Kidney epithelial cell (primary cell): ENCODE data around the gene ZDHHC12. TPM values are rescaled to one million over a fixed set of nuclear protein-coding genes. Genes with fewer than 3 reads are reported as not detected.
"Not testable (repeated sequence)": the region's sequence is repeated elsewhere in the genome, so short reads cannot be mapped to it uniquely, and the experiment has no call there.

ENCODE experiments used
- DNase-seq: peaks from one replicate; pipeline ENCODE4 v3.0.0-alpha.2; 2010; ENCODE audit warnings: low read depth
- H3K27me3 ChIP-seq: 2 replicates; pipeline ENCODE4 v1.6.0; 2011; ENCODE audit warnings: low read length; ENCODE audit not compliant: control insufficient read depth, insufficient read depth
- H3K36me3 ChIP-seq: 2 replicates; pipeline ENCODE4 v1.5.1; 2011; ENCODE audit warnings: low read length; ENCODE audit not compliant: control insufficient read depth, insufficient read depth
- H3K4me3 ChIP-seq: 2 replicates; pipeline ENCODE4 v1.5.1; 2011; ENCODE audit warnings: low read depth, mild to moderate bottlenecking, control low read depth, low read length
- CTCF ChIP-seq: IDR thresholded peaks from 2 replicates; pipeline ENCODE4 v1.5.1; 2011; ENCODE audit warnings: mild to moderate bottlenecking, moderate library complexity, low read length, control low read depth, inconsistent platforms; ENCODE audit not compliant: insufficient read depth, poor library complexity, severe bottlenecking
- total RNA-seq: library from RNA; depleted of rRNA; stranded (reverse); fragments of >200 nt; gene quantifications from 2 replicates; pipeline ENCODE4 v1.2.3, GENCODE V29; 2015

ZDHHC12 gene
- total RNA-seq, 1 donor from 2014 or later = 96.3 TPM

DNA sequence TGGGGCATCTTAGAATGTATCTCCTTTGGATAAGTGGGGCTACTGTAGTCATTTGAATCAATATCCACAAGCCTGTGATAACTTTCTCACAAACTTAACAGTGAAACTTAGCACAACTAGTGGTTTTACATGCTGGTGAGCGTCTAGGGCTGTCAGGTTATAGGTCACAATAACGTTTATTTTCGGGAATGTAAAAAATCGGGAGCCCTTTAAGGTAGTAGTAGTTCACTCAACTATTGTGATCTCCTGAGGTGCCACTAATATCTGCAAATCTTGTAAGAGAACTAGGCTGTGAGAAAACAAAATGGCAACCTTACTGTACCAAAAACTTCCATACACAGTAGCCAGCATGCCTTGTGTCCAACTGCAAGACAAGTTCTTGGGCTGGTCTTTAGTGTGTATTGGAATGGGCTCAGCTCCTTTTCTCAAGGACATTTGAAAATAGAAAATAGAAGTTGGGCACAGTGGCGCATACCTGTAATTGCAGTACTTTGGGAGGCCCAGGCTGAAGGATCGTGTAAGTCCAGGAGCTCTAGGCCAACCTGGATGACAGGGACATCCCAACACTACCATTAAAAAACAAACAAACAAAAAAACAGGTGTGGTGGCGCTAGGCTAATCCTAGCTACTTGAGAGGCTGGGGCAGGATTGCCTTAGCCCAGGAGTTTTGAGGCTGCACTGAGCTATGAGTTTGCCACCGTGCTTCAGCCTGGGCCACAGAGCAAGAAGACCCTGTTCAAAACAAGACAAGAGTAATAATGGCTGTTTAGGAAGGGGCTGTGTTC lies 26.8 kb downstream of the ZDHHC12 start:
- Histone ChIP-seq H3K36me3 (no peaks in the 10 kb centered on the region), H3K4me3 (no peak overlapping the region), H3K27me3 (no peaks in the 10 kb centered on the region)
- no peak for DNase-seq
- TF ChIP-seq CTCF = no peak

DNA sequence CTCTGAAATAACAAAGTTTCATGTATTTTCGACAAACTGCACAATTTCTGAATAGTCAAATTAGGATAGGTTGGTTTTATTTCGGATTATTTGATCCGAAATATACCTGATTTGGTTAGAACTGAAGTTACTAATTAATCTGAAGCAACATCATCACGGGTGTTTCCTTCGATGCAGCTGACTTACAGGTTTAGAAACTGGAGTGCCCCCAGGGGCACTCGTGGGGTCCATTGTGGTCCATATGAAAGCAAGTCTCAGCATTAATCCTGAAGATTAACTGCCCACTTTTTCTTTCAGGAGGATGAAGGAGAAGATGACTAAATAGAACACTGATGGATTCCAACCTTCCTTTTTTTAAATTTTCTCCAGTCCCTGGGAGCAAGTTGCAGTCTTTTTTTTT lies 29.6 kb downstream of the ZDHHC12 start:
- Histone ChIP-seq H3K27me3 (no peaks in the 10 kb centered on the region), H3K4me3 (no peak overlapping the region), H3K36me3 (peaks cover 1% of the 10 kb centered on the region)
- no peak for DNase-seq
- no peak for TF ChIP-seq CTCF

- H3K27me3 ChIP-seq, H3K4me3 ChIP-seq, H3K36me3 ChIP-seq, DNase-seq: not testable (repeated sequence)
These were observed 30.2 kb downstream of the ZDHHC12 start for GRCh38 chr9:128693738-128694137.

- Histone ChIP-seq H3K36me3 (peaks cover 1% of the 10 kb centered on the region), H3K27me3 (no peaks in the 10 kb centered on the region), H3K4me3 (peak overlapping the region; percentile 95)
- DNase-seq = no peak
- no peak for TF ChIP-seq CTCF
These were observed 33.3 kb downstream of the ZDHHC12 start for GRCh38 chr9:128690684-128691034.

GRCh38 chr9:128689820-128690683 lies 33.9 kb downstream of the ZDHHC12 start:
- Histone ChIP-seq H3K4me3 (peak overlapping the region; percentile 95), H3K36me3 (peaks cover 1% of the 10 kb centered on the region), H3K27me3 (no peaks in the 10 kb centered on the region)
- TF ChIP-seq CTCF = no peak
- no peak for DNase-seq

DNA sequence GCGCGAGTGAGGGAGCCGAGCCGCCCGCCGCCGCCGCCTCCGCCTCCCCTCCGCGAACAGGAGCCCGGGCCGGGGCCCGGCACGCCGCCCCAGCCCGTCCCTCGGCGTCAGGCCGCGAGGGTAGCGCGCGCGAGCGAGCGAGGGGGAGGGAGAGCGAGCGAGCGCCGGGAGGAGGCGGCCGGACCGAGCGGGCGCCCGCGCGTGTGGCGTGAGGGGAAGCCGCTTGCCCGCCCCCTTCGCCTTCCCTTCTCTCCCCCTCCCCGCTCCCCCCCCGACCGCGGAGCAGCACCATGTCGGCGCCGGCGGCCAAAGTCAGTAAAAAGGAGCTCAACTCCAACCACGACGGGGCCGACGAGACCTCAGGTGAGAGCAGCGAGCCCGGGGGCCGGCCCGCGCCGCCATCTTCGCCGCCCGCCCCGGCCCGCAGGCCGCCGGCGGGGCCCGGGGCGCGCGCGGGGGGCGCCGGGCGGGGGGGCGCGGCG lies 34.6 kb downstream of the ZDHHC12 start:
- no peaks in the 10 kb centered on the region for H3K27me3 ChIP-seq
- peaks cover 1% of the 10 kb centered on the region for H3K36me3 ChIP-seq
- no peak for TF ChIP-seq CTCF
- DNase-seq = no peak
- peak overlapping the region; percentile 95 for H3K4me3 ChIP-seq
